GM12878 (cell line): ENCODE results near the gene PIK3R4. TPM values are rescaled to one million over a fixed set of nuclear protein-coding genes. Genes with fewer than 3 reads are reported as not detected.

ENCODE experiments used
- ATAC-seq: fragments of 200-7000 bp; cut with Tn5 transposase; 3 replicates; pipeline ENCODE4 v1.9.1; 2020; ENCODE audit warnings: mild to moderate bottlenecking, moderate library complexity
- BruUV-seq: library from RNA; stranded (reverse); fragments of 400-500 nt; replicated peaks from 2 replicates; lab custom pipeline; 2021; lab: Mats Ljungman, UMichigan
- CTCF ChIA-PET: fragments of 300-600 bp; sonication (Branson Sonifier 250); formaldehyde crosslinking; extraction: SDS; loops from one replicate; lab custom pipeline; 2021; ENCODE audit warnings: inconsistent platforms; lab: Yijun Ruan, JAX
- POLR2A ChIA-PET: fragments of 350-600 bp; formaldehyde crosslinking; extraction: SDS; loops from one replicate; lab custom pipeline; 2021; ENCODE audit warnings: inconsistent platforms; lab: Charles Lee
- RAD21 ChIA-PET: fragments of 300-600 bp; sonication (Branson Sonifier 250); formaldehyde crosslinking; loops from one replicate; lab custom pipeline; 2023; ENCODE audit warnings: antibody characterized with exemption; ENCODE audit not compliant: unreplicated experiment; lab: Charles Lee
- SMC1A ChIA-PET: fragments of 300-600 bp; sonication (Branson Sonifier 250); formaldehyde crosslinking; loops from one replicate; lab custom pipeline; 2023; ENCODE audit not compliant: unreplicated experiment, uncharacterized antibody; lab: Charles Lee
- DNase-seq: peaks from one replicate; pipeline ENCODE4 v3.0.0-alpha.2; 2011; ENCODE audit warnings: low read depth, low spot score
- FAIRE-seq: peaks from 3 replicates; lab custom pipeline; 2011; peaks lifted over from hg19 to GRCh38; lab: Jason Lieb, UNC
- H2AFZ ChIP-seq: 2 replicates; pipeline ENCODE4 v1.6.0; 2011; ENCODE audit warnings: low read depth, low read length, control low read depth; ENCODE audit not compliant: control insufficient read depth
- H3K27ac ChIP-seq: 2 replicates; pipeline ENCODE4 v1.5.1; 2011; ENCODE audit warnings: control low read depth; ENCODE audit not compliant: control insufficient read depth, insufficient read depth
- H3K27me3 ChIP-seq, 2 experiments: replicated peaks in 1 of 2; 2 replicates each; pipeline versions ENCODE4 v1.6.0 to v1.6.1; 2011; ENCODE audit warnings: low read length in 1 of 2; ENCODE audit not compliant: control insufficient read depth in 2 of 2, insufficient read depth in 2 of 2
- H3K36me3 ChIP-seq, 2 experiments: 2 replicates each; pipeline ENCODE4 v1.5.1; 2011; ENCODE audit warnings: low read length in 1 of 2; ENCODE audit not compliant: control insufficient read depth in 2 of 2, insufficient read depth in 2 of 2
- H3K4me1 ChIP-seq: 2 replicates; pipeline ENCODE4 v1.6.1; 2011; ENCODE audit warnings: mild to moderate bottlenecking, low read length, moderate library complexity, mixed read lengths; ENCODE audit not compliant: control insufficient read depth, insufficient read depth
- H3K4me2 ChIP-seq: 2 replicates; pipeline ENCODE4 v1.6.0; 2011; ENCODE audit warnings: control low read depth; ENCODE audit not compliant: control insufficient read depth, insufficient read depth
- H3K4me3 ChIP-seq: fragments of 200-600 bp; sonication (generic); 2 replicates; pipeline ENCODE4 v1.5.1; 2016
- H3K79me2 ChIP-seq: 2 replicates; pipeline ENCODE4 v1.6.0; 2011; ENCODE audit warnings: low read length; ENCODE audit not compliant: control insufficient read depth, insufficient read depth
- H3K9ac ChIP-seq: 2 replicates; pipeline ENCODE4 v1.8.0; 2011; ENCODE audit warnings: low read length, control low read depth, mixed read lengths; ENCODE audit not compliant: control insufficient read depth, insufficient read depth
- H3K9me3 ChIP-seq: replicated peaks from 3 replicates; pipeline ENCODE4 v1.5.1; 2011; ENCODE audit warnings: mild to moderate bottlenecking, low read length; ENCODE audit not compliant: control insufficient read depth, insufficient read depth
- H4K20me1 ChIP-seq: 2 replicates; pipeline ENCODE4 v1.6.0; 2011; ENCODE audit not compliant: control insufficient read depth, insufficient read depth
- ATF7 ChIP-seq: fragments of 450-650 bp; IDR thresholded peaks from 2 replicates; pipeline ENCODE4 v1.6.1; 2016; ENCODE audit warnings: low read depth, mild to moderate bottlenecking
- BHLHE40 ChIP-seq, 2 experiments: fragments of 450-650 bp in 1 of 2; IDR thresholded peaks; 2 replicates each; pipeline ENCODE4 v1.6.1; 2011 to 2017; ENCODE audit warnings: low read depth in 2 of 2, borderline replicate concordance in 1 of 2, improper control_type of control experiment in 1 of 2, low read length in 1 of 2, mild to moderate bottlenecking in 1 of 2
- E2F4 ChIP-seq: IDR thresholded peaks from 2 replicates; pipeline ENCODE4 v1.6.1; 2012; ENCODE audit warnings: low read depth, low read length, improper control_type of control experiment
- IKZF2 ChIP-seq, 2 experiments: fragments of 450-650 bp; IDR thresholded peaks; 2 replicates each; pipeline ENCODE4 v1.6.1; 2017; ENCODE audit warnings: mild to moderate bottlenecking in 2 of 2, moderate library complexity in 2 of 2
- LARP7 ChIP-seq: fragments of 450-650 bp; IDR thresholded peaks from 2 replicates; pipeline ENCODE4 v1.6.1; 2017; ENCODE audit warnings: mild to moderate bottlenecking
- MAX ChIP-seq: IDR thresholded peaks from 2 replicates; pipeline ENCODE4 v1.6.1; 2012; ENCODE audit warnings: low read depth, low read length, improper control_type of control experiment
- MXI1 ChIP-seq: fragments of 150-350 bp; IDR thresholded peaks from 2 replicates; pipeline ENCODE4 v1.6.1; 2011; ENCODE audit warnings: low read depth, mild to moderate bottlenecking, inconsistent platforms, low read length, improper control_type of control experiment
- RCOR1 ChIP-seq: conservative IDR thresholded peaks from 2 replicates; pipeline ENCODE4 v1.6.1; 2012; ENCODE audit warnings: low read depth, low read length, improper control_type of control experiment
- SRF ChIP-seq, 2 experiments: IDR thresholded peaks; 2 replicates each; pipeline ENCODE4 v1.6.1; 2011; ENCODE audit warnings: low read depth in 2 of 2, low read length in 2 of 2, mild to moderate bottlenecking in 1 of 2, moderate library complexity in 1 of 2
- TBL1XR1 ChIP-seq: IDR thresholded peaks from 2 replicates; pipeline ENCODE4 v1.6.1; 2012; ENCODE audit warnings: low read depth, low read length, improper control_type of control experiment
- YY1 ChIP-seq: IDR thresholded peaks from 2 replicates; pipeline ENCODE4 v1.6.1; 2011; ENCODE audit warnings: low read depth, mild to moderate bottlenecking, low read length
- ZBTB11 ChIP-seq: fragments of 450-650 bp; formaldehyde crosslinking; IDR thresholded peaks from 2 replicates; pipeline ENCODE4 v1.5.0; 2022; ENCODE audit warnings: mild to moderate bottlenecking, missing genetic modification characterization
- WGBS: methylation state at CpG from one replicate; pipeline ENCODE4 v1.1.6; 2016; ENCODE audit warnings: low lambda C conversion rate; ENCODE audit not compliant: insufficient replicate concordance, insufficient coverage; ENCODE audit errors: missing lambda C conversion rate; 5-methylcytosine and 5-hydroxymethylcytosine counted together
- in situ Hi-C: fragments of 300-500 bp; cut with MboI; formaldehyde crosslinking; loops from 9 replicates; pipeline ENCODE4 v1.14.3; 2018; ENCODE audit warnings: mixed read lengths
- intact Hi-C: fragments of 100-400 bp; cut with micrococcal nuclease; formaldehyde crosslinking; loops from one replicate; pipeline ENCODE4 v1.14.2; 2022; ENCODE audit not compliant: unreplicated experiment
- polyA plus RNA-seq, 11 experiments: library from polyadenylated mRNA; depleted of rRNA in 4 of 11; unstranded in 6 of 11; stranded (reverse) in 5 of 11; fragments of >200 nt; fragmentation: Nextera tagmentation in 4 of 11; fragmentation: Illumina TruSeq in 1 of 11; extraction: Ambion mirVana in 4 of 11; extraction: Trizol in 1 of 11; gene quantifications; 1 replicate in 1 of 11; 2 replicates in 10 of 11; pipeline versions ENCODE4 v1.2.1 to v1.2.3, GENCODE V29; 2011 to 2016; ENCODE audit warnings: inconsistent platforms in 2 of 11, missing spikeins in 2 of 11, low read depth in 1 of 11
- total RNA-seq, 4 experiments: library from RNA; depleted of rRNA in 3 of 4; stranded (reverse); fragments of >200 nt in 3 of 4; fragmentation: Illumina TruSeq in 1 of 4; extraction: Trizol in 1 of 4; gene quantifications; 2 replicates each; pipeline versions ENCODE4 v1.2.1 to v1.2.3, GENCODE V29; 2013 to 2021
- TF ChIP-seq, protein P1 (sequence below): fragments of 450-650 bp; IDR thresholded peaks from 2 replicates; pipeline ENCODE4 v1.6.1; 2017; ENCODE audit warnings: antibody characterized with exemption, mild to moderate bottlenecking, moderate library complexity

Gene PIK3R4
- total and polyA plus RNA-seq, 10 of the 15 experiments (the other 5 are each of a cell fraction or from before 2014, with no cell fraction given) = 22.6 to 50.2 (median 31.1) TPM

DNA sequence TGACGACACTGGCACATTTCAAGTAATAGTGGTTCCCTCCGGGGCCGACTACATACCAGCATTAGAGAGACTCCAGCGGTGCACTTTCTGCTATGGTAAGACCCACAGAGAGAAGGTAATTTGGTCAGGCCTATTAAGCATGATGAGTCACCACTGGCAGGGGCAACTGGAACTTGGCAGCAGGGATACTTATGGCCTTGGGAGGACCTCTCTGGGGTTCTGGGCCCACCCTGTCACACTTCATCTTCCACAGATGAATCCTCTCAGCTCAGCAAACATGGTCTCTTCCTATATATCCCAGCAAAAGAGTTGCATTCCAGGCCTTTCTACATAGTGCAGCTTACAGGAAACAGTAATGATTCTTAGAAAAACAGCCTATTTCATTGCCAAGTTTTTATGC lies 88.0 kb downstream of the PIK3R4 start:
- intact Hi-C loops = no loop called here
- no peaks in the 10 kb centered on the region for H3K4me1 ChIP-seq
- H3K27me3 ChIP-seq = no peaks in the 10 kb centered on the region
- H3K4me2 ChIP-seq = no peak overlapping the region
- H3K9ac ChIP-seq = no peak overlapping the region
- ATAC-seq (no peak), FAIRE-seq (no peak), DNase-seq (no peak)
- no peaks in the 10 kb centered on the region for H3K9me3 ChIP-seq
- in situ Hi-C loops = no loop called here
- no peak overlapping the region for H3K27ac ChIP-seq
- H3K79me2 ChIP-seq = no peaks in the 10 kb centered on the region
- RAD21 ChIA-PET = no interaction called here
- no peak overlapping the region for H3K4me3 ChIP-seq
- H4K20me1 ChIP-seq = no peaks in the 10 kb centered on the region
- H3K36me3 ChIP-seq = no peaks in the 10 kb centered on the region
- no peak overlapping the region for H2AFZ ChIP-seq
- SMC1A ChIA-PET = interaction anchor here (0.7 kb wide), 1 partner anchor 161 kb away, joined by 3 read pairs; no protein-coding TSS in a partner anchor
- POLR2A ChIA-PET = no interaction called here
- CTCF ChIA-PET = no interaction called here
- BruUV-seq = no TSS peak
- 97% methylated on average over 4 of the region's 4 CpGs for WGBS
- TF ChIP-seq MXI1 = no peak
- no peak for TF ChIP-seq ZBTB11
- TF ChIP-seq IKZF2 (IDR thresholded peaks at IDR 0.05) = no peak
- no peak for TF ChIP-seq MAX
- no peak for TF ChIP-seq RCOR1
- no peak for TF ChIP-seq SRF (IDR thresholded peaks at IDR 0.05; ENCODE audit: low read depth in 2 of 2, low read length in 2 of 2)
- no peak for TF ChIP-seq YY1
- no peak for TF ChIP-seq BHLHE40 (IDR thresholded peaks at IDR 0.05; ENCODE audit: borderline replicate concordance in 1 of 2, low read depth in 2 of 2, low read length in 1 of 2)
- TF ChIP-seq E2F4 = no peak
- no peak for TF ChIP-seq LARP7
- no peak for TF ChIP-seq ATF7
- TF ChIP-seq TBL1XR1 = no peak
- TF ChIP-seq, protein P1, sequence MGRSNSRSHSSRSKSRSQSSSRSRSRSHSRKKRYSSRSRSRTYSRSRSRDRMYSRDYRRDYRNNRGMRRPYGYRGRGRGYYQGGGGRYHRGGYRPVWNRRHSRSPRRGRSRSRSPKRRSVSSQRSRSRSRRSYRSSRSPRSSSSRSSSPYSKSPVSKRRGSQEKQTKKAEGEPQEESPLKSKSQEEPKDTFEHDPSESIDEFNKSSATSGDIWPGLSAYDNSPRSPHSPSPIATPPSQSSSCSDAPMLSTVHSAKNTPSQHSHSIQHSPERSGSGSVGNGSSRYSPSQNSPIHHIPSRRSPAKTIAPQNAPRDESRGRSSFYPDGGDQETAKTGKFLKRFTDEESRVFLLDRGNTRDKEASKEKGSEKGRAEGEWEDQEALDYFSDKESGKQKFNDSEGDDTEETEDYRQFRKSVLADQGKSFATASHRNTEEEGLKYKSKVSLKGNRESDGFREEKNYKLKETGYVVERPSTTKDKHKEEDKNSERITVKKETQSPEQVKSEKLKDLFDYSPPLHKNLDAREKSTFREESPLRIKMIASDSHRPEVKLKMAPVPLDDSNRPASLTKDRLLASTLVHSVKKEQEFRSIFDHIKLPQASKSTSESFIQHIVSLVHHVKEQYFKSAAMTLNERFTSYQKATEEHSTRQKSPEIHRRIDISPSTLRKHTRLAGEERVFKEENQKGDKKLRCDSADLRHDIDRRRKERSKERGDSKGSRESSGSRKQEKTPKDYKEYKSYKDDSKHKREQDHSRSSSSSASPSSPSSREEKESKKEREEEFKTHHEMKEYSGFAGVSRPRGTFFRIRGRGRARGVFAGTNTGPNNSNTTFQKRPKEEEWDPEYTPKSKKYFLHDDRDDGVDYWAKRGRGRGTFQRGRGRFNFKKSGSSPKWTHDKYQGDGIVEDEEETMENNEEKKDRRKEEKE = no peak
